LNCAP (cell line): Measurements from ENCODE around the gene HMGN3.

Experiments
- CTCF ChIP-seq: fragments of 450-650 bp; IDR thresholded peaks from 2 replicates; pipeline ENCODE4 v1.5.1; 2017; ENCODE audit warnings: mild to moderate bottlenecking

The HMGN3 gene

GRCh38 chr6:79170959-79171358 is 63.5 kb downstream of the HMGN3 start:
- TF ChIP-seq CTCF, result no peak

GRCh38 chr6:79170431-79170830 is 64.1 kb downstream of the HMGN3 start:
- no peak for TF ChIP-seq CTCF

- TF ChIP-seq CTCF, result no peak
Measured at GRCh38 chr6:79168695-79168980, 65.8 kb downstream of the HMGN3 start.

GRCh38 chr6:79167931-79168694 is 66.4 kb downstream of the HMGN3 start:
- no peak for TF ChIP-seq CTCF

- no peak for TF ChIP-seq CTCF
Measured at GRCh38 chr6:79159846-79160245, 74.6 kb downstream of the HMGN3 start.

GRCh38 chr6:79158856-79159516 is 75.5 kb downstream of the HMGN3 start:
- no peak for TF ChIP-seq CTCF

- no peak for TF ChIP-seq CTCF
Measured at GRCh38 chr6:79157961-79158644, 76.4 kb downstream of the HMGN3 start.
